Vagina (tissue), 2 donors: ENCODE results near the gene ATXN10. TPM values are rescaled to one million over a fixed set of nuclear protein-coding genes. Genes with fewer than 3 reads are reported as not detected.
"Not testable (repeated sequence)": the region's sequence is repeated elsewhere in the genome, so short reads cannot be mapped to it uniquely, and the experiment has no call there.

Source experiments
- DNase-seq, 2 donors: peaks; one replicate each; pipeline ENCODE4 v3.0.0-alpha.2; 2017; ENCODE audit errors: extremely low spot score in 2 of 2
- H3K27ac ChIP-seq: fragments of 200-600 bp; sonication (generic); one replicate; pipeline ENCODE4 v1.5.1; 2019
- H3K27me3 ChIP-seq: fragments of 200-600 bp; sonication (generic); one replicate; pipeline ENCODE4 v1.5.1; 2019
- H3K36me3 ChIP-seq, 2 donors: fragments of 200-600 bp; sonication (generic); one replicate each; pipeline ENCODE4 v1.5.1; 2017 to 2019
- H3K4me1 ChIP-seq: fragments of 200-600 bp; sonication (generic); one replicate; pipeline ENCODE4 v1.5.1; 2019
- H3K4me3 ChIP-seq, 2 donors: fragments of 200-600 bp; sonication (generic); 1 replicate in 1 of 2; 2 replicates in 1 of 2; pipeline ENCODE4 v1.5.1; 2016 to 2019
- H3K9me3 ChIP-seq: fragments of 200-600 bp; sonication (generic); one replicate; pipeline ENCODE4 v1.5.1; 2019
- POLR2A ChIP-seq, 2 donors: fragments of 450-650 bp; IDR thresholded peaks; one replicate each; pipeline ENCODE4 v1.6.1; 2017; ENCODE audit warnings: antibody characterized with exemption in 2 of 2, mild to moderate bottlenecking in 2 of 2, moderate library complexity in 2 of 2
- POLR2AphosphoS5 ChIP-seq, 2 donors: sonication (generic); formaldehyde crosslinking; IDR thresholded peaks; one replicate each; pipeline ENCODE4 v1.9.0; 2017; ENCODE audit warnings: antibody characterized with exemption in 2 of 2, mild to moderate bottlenecking in 2 of 2, low read depth in 1 of 2; ENCODE audit not compliant: insufficient read depth in 1 of 2
- intact Hi-C: fragments of 100-400 bp; cut with DNase I; formaldehyde crosslinking; loops from one replicate; pipeline ENCODE4 v1.15.1; 2023
- total RNA-seq: library from RNA; depleted of rRNA; stranded (reverse); fragments of >200 nt; gene quantifications from one replicate; pipeline ENCODE4 v1.2.3, GENCODE V29; 2016
- TF ChIP-seq, protein P1 (sequence below), 3 experiments: fragments of 450-650 bp in 2 of 3; fragments of 200-600 bp in 1 of 3; sonication (generic) in 1 of 3; IDR thresholded peaks; one replicate each; pipeline ENCODE4 v1.5.1; 2017 to 2019; ENCODE audit warnings: antibody characterized with exemption in 3 of 3, mild to moderate bottlenecking in 2 of 3, moderate library complexity in 2 of 3

ATXN10 gene
- total RNA-seq, 1 donor from 2014 or later: 116 TPM

DNA sequence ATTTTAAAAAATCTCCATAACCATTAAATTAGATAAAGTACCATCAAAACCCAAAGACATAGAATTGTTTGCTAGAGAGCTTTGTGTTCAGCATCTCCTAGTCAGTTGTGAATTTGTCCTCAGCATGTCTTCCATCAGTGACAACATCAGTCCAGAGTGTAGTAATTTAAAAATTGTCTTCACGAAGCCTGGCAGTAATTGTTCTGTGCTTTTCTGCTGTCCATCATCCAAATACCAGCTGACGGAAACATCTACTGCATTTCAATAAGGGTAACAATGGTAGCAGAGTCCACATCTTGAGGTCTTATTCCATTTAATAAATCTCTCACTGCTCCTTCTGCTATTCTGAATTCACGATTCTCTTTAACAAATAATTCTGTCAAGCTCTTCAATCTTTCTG lies 121.5 kb downstream of the ATXN10 start:
- Histone ChIP-seq H3K27me3 (no peaks in the 10 kb centered on the region), H3K27ac (no peak overlapping the region), H3K9me3 (peaks cover 8% of the 10 kb centered on the region), H3K4me3 (no peak overlapping the region), H3K36me3 (peaks cover 0 to 23% of the 10 kb centered on the region in 2 donors), H3K4me1 (peaks cover 13% of the 10 kb centered on the region)
- intact Hi-C loops: no loop called here
- no peak for DNase-seq
- TF ChIP-seq POLR2AphosphoS5 (IDR thresholded peaks at IDR 0.05; ENCODE audit: insufficient read depth in 1 of 2, low read depth in 1 of 2) (no peak), POLR2A (IDR thresholded peaks at IDR 0.05) (no peak)
- TF ChIP-seq, protein P1, sequence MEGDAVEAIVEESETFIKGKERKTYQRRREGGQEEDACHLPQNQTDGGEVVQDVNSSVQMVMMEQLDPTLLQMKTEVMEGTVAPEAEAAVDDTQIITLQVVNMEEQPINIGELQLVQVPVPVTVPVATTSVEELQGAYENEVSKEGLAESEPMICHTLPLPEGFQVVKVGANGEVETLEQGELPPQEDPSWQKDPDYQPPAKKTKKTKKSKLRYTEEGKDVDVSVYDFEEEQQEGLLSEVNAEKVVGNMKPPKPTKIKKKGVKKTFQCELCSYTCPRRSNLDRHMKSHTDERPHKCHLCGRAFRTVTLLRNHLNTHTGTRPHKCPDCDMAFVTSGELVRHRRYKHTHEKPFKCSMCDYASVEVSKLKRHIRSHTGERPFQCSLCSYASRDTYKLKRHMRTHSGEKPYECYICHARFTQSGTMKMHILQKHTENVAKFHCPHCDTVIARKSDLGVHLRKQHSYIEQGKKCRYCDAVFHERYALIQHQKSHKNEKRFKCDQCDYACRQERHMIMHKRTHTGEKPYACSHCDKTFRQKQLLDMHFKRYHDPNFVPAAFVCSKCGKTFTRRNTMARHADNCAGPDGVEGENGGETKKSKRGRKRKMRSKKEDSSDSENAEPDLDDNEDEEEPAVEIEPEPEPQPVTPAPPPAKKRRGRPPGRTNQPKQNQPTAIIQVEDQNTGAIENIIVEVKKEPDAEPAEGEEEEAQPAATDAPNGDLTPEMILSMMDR (IDR thresholded peaks at IDR 0.05): no peak

DNA sequence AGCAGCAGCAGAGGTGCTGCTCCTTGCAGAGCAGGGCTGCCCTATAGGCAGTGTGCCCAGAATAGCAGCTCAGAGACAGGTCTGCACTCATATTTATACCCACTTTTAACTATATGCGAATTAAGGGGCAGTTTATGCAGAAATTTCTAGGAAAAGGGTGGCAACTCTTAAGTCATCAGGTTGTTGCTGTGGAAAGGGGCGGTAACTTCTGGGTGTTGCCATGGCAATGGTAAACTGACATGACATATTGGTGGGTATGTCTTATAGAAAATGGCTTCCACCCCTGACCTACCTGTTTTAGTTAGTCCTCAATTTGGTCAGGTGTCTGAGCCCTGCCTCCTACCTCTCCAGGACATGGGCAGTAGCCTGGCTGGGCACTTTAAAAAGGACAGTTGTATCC lies 122.3 kb downstream of the ATXN10 start:
- no peak for DNase-seq
- no peak overlapping the region for H3K4me3 ChIP-seq
- H3K4me1 ChIP-seq: peaks cover 8% of the 10 kb centered on the region
- H3K9me3 ChIP-seq: peaks cover 8% of the 10 kb centered on the region
- H3K27me3 ChIP-seq: no peaks in the 10 kb centered on the region
- intact Hi-C loops: no loop called here
- TF ChIP-seq, protein P1 (IDR thresholded peaks at IDR 0.05): no peak
- TF ChIP-seq POLR2A (IDR thresholded peaks at IDR 0.05): no peak
- H3K36me3 ChIP-seq: peaks cover 0 to 23% of the 10 kb centered on the region in 2 donors
- H3K27ac ChIP-seq: no peak overlapping the region

DNA sequence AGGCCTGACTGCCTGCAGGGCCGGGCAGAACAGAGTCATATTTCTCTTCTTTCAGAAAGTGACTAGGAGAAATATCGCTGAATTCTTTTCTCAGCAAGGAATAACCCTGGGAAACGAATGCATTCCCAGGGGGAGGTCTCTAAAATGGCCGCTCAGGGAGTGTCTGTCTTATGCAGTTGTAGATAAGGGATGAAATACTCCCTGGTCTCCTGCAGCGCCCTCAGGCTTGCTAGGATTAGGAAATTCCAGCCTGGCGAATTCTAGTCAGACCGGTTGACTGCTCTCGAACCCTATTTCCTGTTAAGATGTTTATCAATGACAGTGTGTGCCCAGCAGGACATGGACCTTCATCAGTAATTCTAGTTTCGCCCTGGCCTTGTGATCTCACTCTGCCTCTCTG lies 124.4 kb downstream of the ATXN10 start:
- H3K4me1 ChIP-seq, H3K9me3 ChIP-seq, H3K4me3 ChIP-seq, H3K27me3 ChIP-seq, H3K27ac ChIP-seq, DNase-seq, intact Hi-C loops: not testable (repeated sequence)
- H3K36me3 ChIP-seq: peaks cover 0 to 23% of the 10 kb centered on the region in 2 donors

DNA sequence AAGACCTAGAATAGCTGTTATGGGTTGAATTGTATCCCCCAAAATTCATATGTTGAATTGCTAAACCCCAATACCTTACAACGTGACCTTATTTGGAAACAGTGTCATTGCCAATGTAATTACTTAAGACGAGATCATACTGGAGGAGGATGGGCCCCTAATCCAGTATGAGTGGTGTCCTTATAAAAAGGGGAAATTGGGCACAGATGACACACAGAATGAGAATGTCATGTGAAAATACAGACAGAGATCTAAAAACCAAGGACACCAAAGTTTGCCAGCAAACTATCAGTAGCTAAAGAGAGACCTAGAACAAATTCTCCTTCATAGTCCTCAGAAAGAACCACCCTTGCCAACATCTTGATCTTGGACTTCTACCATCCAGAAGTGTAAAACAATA lies 127.7 kb downstream of the ATXN10 start:
- Histone ChIP-seq H3K36me3 (peaks cover 0 to 16% of the 10 kb centered on the region in 2 donors), H3K9me3 (peaks cover 8% of the 10 kb centered on the region), H3K4me3 (no peak overlapping the region), H3K4me1 (no peaks in the 10 kb centered on the region), H3K27ac (no peak overlapping the region), H3K27me3 (no peaks in the 10 kb centered on the region)
- DNase-seq: no peak
- no peak for TF ChIP-seq POLR2AphosphoS5 (IDR thresholded peaks at IDR 0.05; ENCODE audit: insufficient read depth in 1 of 2, low read depth in 1 of 2)
- TF ChIP-seq POLR2A (IDR thresholded peaks at IDR 0.05): no peak
- TF ChIP-seq, protein P1 (IDR thresholded peaks at IDR 0.05): no peak
- intact Hi-C loops: no loop called here

DNA sequence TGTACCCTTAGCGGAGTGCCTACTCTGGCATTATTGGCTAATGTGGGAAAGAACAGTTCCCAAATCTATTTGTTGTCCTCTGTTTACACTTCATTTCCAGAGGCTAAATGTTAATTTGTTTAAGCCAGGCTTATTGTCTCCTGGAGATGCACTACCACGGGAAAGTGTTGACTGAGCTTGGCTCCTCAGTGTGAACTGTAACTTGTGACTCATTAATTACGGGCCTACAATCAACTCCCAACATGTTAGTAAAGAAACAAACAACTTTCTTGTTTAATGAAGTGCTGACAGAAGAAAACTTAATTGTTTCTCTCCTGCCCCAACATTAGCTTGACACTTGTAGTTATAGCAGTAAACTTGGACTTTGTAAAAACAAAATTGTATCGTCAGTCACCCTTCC lies 130.4 kb downstream of the ATXN10 start:
- H3K4me1 ChIP-seq: peaks cover 15% of the 10 kb centered on the region
- H3K9me3 ChIP-seq: no peaks in the 10 kb centered on the region
- TF ChIP-seq, protein P1 (IDR thresholded peaks at IDR 0.05): no peak
- no peak for TF ChIP-seq POLR2A (IDR thresholded peaks at IDR 0.05)
- TF ChIP-seq POLR2AphosphoS5 (IDR thresholded peaks at IDR 0.05; ENCODE audit: insufficient read depth in 1 of 2, low read depth in 1 of 2): no peak
- no peak overlapping the region for H3K4me3 ChIP-seq
- peaks cover 0 to 2% of the 10 kb centered on the region in 2 donors for H3K36me3 ChIP-seq
- no peak for DNase-seq
- H3K27ac ChIP-seq: no peak overlapping the region
- intact Hi-C loops: no loop called here
- H3K27me3 ChIP-seq: no peaks in the 10 kb centered on the region
